OCI-LY1 (cell line): ENCODE measurements around the gene PTPN23.

Experiments
- EZH2 ChIP-seq: fragments of 200-600 bp; sonication (generic), shearing (Covaris generic); IDR thresholded peaks from 2 replicates; pipeline ENCODE4 v1.8.0; 2017; ENCODE audit warnings: borderline replicate concordance, mixed run types, mild to moderate bottlenecking, antibody characterized with exemption, low read length, moderate library complexity, mixed read lengths
- TF ChIP-seq, protein P1 (sequence below): fragments of 200-600 bp; sonication (generic), shearing (Covaris generic); IDR thresholded peaks from 2 replicates; pipeline ENCODE4 v1.5.1; 2017; ENCODE audit warnings: mild to moderate bottlenecking, antibody characterized with exemption, low read length, moderate library complexity, mixed read lengths

DNA sequence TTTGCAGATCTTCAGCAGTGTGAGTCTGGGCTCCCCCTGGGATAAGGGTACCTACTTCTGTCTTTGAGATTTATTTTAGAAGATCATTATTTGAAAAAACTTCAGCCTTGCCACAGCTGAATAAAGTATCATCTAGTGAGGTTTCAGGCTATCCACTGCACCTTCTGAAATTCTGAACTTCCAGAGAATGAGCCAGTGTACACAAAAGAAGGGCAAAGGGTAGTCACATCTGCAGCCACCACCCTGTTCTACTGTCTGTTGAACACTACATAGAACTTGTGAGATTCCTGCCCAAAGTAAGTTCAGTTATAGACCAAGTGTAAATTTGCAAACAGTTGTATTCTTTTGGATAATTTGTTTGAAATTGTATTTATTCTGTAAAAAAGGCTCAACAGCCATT, 38.0 kb upstream of the PTPN23 start:
- TF ChIP-seq, protein P1, sequence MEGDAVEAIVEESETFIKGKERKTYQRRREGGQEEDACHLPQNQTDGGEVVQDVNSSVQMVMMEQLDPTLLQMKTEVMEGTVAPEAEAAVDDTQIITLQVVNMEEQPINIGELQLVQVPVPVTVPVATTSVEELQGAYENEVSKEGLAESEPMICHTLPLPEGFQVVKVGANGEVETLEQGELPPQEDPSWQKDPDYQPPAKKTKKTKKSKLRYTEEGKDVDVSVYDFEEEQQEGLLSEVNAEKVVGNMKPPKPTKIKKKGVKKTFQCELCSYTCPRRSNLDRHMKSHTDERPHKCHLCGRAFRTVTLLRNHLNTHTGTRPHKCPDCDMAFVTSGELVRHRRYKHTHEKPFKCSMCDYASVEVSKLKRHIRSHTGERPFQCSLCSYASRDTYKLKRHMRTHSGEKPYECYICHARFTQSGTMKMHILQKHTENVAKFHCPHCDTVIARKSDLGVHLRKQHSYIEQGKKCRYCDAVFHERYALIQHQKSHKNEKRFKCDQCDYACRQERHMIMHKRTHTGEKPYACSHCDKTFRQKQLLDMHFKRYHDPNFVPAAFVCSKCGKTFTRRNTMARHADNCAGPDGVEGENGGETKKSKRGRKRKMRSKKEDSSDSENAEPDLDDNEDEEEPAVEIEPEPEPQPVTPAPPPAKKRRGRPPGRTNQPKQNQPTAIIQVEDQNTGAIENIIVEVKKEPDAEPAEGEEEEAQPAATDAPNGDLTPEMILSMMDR: no peak
- TF ChIP-seq EZH2: no peak
